ENCODE measurements around the gene MCHR2.

Gene MCHR2

DNA sequence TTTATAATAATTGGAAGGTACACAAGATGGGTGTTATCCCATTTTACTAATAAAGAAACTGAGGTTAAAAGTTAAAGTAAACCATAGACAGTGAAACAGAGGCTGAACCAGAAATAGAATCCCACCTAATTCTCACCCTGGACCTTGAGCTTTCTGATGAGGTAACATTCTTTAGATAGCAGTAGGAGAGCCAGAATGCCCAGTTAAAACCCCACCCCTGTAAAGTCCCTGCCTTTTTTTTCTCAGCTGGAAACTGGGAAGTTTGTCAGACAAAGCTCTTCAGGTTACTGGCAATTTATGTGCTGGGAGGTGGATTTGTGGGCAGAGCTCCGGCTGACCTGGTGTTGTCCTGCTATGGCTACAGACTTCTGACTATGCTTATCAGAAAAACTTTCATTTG, 1.9 kb upstream of the MCHR2 start:
- ChIA-PET POLR2A (no interaction called here), CTCF (interaction anchor here (0.6 to 1.6 kb wide), 3 partner anchors 103 to 146 kb away, joined by 3 to 6 read pairs (median 5); no protein-coding TSS in a partner anchor)
- TF ChIP-seq ZBTB1 (tag by site-specific recombination; IDR thresholded peaks at IDR 0.05): no peak
- TF ChIP-seq, protein P1, sequence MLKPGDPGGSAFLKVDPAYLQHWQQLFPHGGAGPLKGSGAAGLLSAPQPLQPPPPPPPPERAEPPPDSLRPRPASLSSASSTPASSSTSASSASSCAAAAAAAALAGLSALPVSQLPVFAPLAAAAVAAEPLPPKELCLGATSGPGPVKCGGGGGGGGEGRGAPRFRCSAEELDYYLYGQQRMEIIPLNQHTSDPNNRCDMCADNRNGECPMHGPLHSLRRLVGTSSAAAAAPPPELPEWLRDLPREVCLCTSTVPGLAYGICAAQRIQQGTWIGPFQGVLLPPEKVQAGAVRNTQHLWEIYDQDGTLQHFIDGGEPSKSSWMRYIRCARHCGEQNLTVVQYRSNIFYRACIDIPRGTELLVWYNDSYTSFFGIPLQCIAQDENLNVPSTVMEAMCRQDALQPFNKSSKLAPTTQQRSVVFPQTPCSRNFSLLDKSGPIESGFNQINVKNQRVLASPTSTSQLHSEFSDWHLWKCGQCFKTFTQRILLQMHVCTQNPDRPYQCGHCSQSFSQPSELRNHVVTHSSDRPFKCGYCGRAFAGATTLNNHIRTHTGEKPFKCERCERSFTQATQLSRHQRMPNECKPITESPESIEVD (tag by site-specific recombination; IDR thresholded peaks at IDR 0.05): no peak
- no peak for TF ChIP-seq ZNF555 (tag by site-specific recombination; conservative IDR thresholded peaks at IDR 0.05)
- no peak for TF ChIP-seq ZNF48 (tag by site-specific recombination; IDR thresholded peaks at IDR 0.05)
- TF ChIP-seq ZNF239 (tag by site-specific recombination; IDR thresholded peaks at IDR 0.05): no peak
- TF ChIP-seq ZNF571 (tag by site-specific recombination; IDR thresholded peaks at IDR 0.05): no peak
- no peak for TF ChIP-seq ZSCAN18 (tag by site-specific recombination; IDR thresholded peaks at IDR 0.05)
- TF ChIP-seq ZNF837 (tag by site-specific recombination; IDR thresholded peaks at IDR 0.05): no peak
- no peak for TF ChIP-seq ZNF354C (tag by site-specific recombination; IDR thresholded peaks at IDR 0.05; ENCODE audit: borderline replicate concordance, low read depth)
- TF ChIP-seq ZNF155 (tag by site-specific recombination; IDR thresholded peaks at IDR 0.05): no peak
- TF ChIP-seq SP3 (tag by site-specific recombination; IDR thresholded peaks at IDR 0.05): no peak
- no peak for TF ChIP-seq KLF7 (tag by site-specific recombination; IDR thresholded peaks at IDR 0.05; ENCODE audit: borderline replicate concordance)
- TF ChIP-seq ZNF140 (tag by site-specific recombination; IDR thresholded peaks at IDR 0.05): no peak
- TF ChIP-seq ZNF37A (tag by site-specific recombination; IDR thresholded peaks at IDR 0.05): no peak
- TF ChIP-seq ZNF600 (tag by site-specific recombination; IDR thresholded peaks at IDR 0.05): no peak
- no peak for TF ChIP-seq ZBTB10 (tag by site-specific recombination; IDR thresholded peaks at IDR 0.05)
- no peak for TF ChIP-seq ZNF121 (tag by site-specific recombination; IDR thresholded peaks at IDR 0.05)
- H3K9me3 ChIP-seq (ENCODE audit: control insufficient read depth, insufficient read depth, low read depth, low read length): no peaks in the 10 kb centered on the region
- H3K36me3 ChIP-seq (ENCODE audit: control insufficient read depth in 2 of 2, insufficient read depth in 1 of 2, low read length in 2 of 2): no peaks in the 10 kb centered on the region
- H3K4me3 ChIP-seq (ENCODE audit: low read depth, low read length): no peak overlapping the region
- H3K4me1 ChIP-seq (ENCODE audit: control insufficient read depth, insufficient read depth, low read length): no peaks in the 10 kb centered on the region
- H3K27ac ChIP-seq (ENCODE audit: extremely low read depth, low read depth, low read length): no peak overlapping the region

DNA sequence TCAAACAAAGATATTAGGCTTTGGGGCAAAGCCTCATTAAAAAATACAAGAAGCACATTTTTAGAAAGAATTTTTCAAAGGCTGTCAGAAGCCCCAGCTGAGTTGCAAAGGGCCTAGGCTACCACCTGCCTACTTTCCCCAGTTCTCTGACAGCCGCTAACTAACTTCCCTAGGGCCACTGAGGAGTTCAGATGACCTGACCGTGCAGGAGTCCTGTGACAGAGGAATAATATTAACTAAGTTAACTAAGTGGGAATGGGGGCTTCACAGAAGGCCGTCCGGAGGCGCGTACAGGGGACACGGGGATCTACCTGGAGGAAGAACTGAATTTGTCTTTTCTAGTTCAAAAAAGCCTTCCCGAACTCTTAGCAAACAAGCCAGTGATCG, 884 bp downstream of the MCHR2 start:
- no peaks in the 10 kb centered on the region for H3K36me3 ChIP-seq (ENCODE audit: control insufficient read depth in 2 of 2, insufficient read depth in 1 of 2, low read length in 2 of 2)
- H3K4me3 ChIP-seq (ENCODE audit: low read depth, low read length): peak overlapping the region; percentile 36; the same call in 1 of the 2 replicates
- ChIA-PET POLR2A (no interaction called here), CTCF (interaction anchor here (0.7 kb wide), 1 partner anchor 9 kb away, joined by 3 read pairs; no protein-coding TSS in a partner anchor)
- no peaks in the 10 kb centered on the region for H3K4me1 ChIP-seq (ENCODE audit: control insufficient read depth, insufficient read depth, low read length)
- no peak for TF ChIP-seq ZFP69B (tag by site-specific recombination; IDR thresholded peaks at IDR 0.05)
- no peak for TF ChIP-seq PATZ1 (tag by site-specific recombination; IDR thresholded peaks at IDR 0.05)
- TF ChIP-seq ZBTB48 (tag by site-specific recombination; IDR thresholded peaks at IDR 0.05): no peak
- TF ChIP-seq, protein P2, sequence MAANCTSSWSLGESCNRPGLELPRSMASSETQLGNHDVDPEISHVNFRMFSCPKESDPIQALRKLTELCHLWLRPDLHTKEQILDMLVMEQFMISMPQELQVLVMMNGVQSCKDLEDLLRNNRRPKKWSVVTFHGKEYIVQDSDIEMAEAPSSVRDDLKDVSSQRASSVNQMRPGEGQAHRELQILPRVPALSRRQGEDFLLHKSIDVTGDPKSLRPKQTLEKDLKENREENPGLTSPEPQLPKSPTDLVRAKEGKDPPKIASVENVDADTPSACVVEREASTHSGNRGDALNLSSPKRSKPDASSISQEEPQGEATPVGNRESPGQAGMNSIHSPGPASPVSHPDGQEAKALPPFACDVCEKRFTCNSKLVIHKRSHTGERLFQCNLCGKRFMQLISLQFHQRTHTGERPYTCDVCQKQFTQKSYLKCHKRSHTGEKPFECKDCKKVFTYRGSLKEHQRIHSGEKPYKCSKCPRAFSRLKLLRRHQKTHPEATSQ (tag by site-specific recombination; IDR thresholded peaks at IDR 0.05): no peak
- no peak overlapping the region for H3K27ac ChIP-seq (ENCODE audit: extremely low read depth, low read depth, low read length)
- H3K9me3 ChIP-seq (ENCODE audit: control insufficient read depth, insufficient read depth, low read depth, low read length): no peaks in the 10 kb centered on the region
